ENCODE measurements around the gene CDKAL1.

The CDKAL1 gene

DNA sequence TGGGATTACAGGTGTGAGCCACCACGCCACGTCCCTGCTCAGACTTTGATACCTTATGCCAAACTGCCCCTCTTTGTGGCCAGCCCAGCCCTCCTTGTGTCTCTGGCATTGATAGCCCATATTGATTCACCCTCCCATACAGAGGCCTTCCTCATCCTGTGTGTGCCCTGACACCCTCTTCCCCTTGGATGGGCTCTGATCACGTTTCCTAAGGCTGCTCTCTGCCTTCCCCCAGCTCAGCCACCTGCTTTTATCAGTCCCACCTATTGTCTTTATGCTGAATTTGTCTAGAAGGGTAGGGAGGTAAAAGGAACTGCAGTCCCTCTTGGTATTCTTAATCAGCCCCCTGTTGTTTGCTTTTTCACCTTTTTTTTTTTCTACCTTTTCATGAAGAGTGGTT is 95.9 kb downstream of the CDKAL1 start:
- H3K36me3 ChIP-seq (replicated peaks): no peaks in the 10 kb centered on the region
- H3K27me3 ChIP-seq (replicated peaks): no peaks in the 10 kb centered on the region
- H3K27ac ChIP-seq: no peak overlapping the region
- in situ Hi-C loops (cut with HindIII; ENCODE audit: low pct_ligation_motif_present, low sequenced_read_pairs): no loop called here
- DNase-seq: no peak
- no peak overlapping the region for H3K4me3 ChIP-seq (ENCODE audit: low read depth, low read length)
- TF ChIP-seq, protein P1, sequence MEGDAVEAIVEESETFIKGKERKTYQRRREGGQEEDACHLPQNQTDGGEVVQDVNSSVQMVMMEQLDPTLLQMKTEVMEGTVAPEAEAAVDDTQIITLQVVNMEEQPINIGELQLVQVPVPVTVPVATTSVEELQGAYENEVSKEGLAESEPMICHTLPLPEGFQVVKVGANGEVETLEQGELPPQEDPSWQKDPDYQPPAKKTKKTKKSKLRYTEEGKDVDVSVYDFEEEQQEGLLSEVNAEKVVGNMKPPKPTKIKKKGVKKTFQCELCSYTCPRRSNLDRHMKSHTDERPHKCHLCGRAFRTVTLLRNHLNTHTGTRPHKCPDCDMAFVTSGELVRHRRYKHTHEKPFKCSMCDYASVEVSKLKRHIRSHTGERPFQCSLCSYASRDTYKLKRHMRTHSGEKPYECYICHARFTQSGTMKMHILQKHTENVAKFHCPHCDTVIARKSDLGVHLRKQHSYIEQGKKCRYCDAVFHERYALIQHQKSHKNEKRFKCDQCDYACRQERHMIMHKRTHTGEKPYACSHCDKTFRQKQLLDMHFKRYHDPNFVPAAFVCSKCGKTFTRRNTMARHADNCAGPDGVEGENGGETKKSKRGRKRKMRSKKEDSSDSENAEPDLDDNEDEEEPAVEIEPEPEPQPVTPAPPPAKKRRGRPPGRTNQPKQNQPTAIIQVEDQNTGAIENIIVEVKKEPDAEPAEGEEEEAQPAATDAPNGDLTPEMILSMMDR (IDR thresholded peaks at IDR 0.05; ENCODE audit: low read depth, low read length, missing control alignments): no peak

DNA sequence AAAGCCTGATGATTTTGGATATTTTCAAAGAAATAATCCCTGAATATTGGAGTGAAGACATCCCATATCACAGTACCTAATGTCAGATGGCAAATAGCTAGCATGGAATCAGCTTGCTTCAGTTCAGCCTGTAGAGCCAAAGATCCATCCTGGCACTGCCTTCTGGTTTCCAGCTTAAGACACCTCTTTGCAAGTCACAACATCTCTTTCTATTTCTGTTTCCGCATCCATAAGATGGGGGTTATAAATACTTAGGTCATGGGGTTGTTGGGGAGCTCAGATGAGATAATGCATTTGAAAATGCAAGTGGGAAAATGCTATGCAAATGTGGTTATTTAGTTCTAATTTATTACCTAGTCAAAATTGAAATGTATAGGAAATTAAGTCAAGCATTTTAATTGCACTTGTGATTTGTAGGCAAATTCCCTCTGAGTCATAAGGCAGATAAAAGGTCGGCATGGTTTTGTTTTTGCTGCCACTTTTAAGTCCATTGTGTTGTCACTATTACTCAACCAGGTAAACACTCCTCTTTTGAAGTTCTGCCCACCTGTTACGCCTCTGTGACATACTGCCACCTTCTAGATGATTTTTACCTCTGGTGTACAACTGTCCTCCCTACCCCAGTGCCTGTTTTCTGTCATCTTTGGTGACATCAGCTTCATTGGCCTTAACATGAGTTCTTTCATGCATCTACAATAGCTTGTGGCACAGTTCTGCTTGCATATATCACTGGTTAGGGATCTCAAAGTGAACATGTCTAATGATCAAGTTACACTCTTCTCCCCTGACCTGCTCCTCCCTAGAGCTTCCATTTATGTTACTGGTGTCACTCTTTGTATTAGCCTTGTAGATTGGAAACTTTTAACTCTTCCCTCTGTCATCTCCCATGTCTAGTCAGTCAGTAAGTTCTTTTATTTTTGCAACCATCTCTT is 96.6 kb downstream of the CDKAL1 start:
- in situ Hi-C loops (cut with HindIII; ENCODE audit: low pct_ligation_motif_present, low sequenced_read_pairs): no loop called here
- Histone ChIP-seq H3K4me3 (ENCODE audit: low read depth, low read length) (no peak overlapping the region), H3K36me3 (replicated peaks) (no peaks in the 10 kb centered on the region), H3K27ac (no peak overlapping the region), H3K27me3 (replicated peaks) (no peaks in the 10 kb centered on the region)
- TF ChIP-seq, protein P1 (IDR thresholded peaks at IDR 0.05; ENCODE audit: low read depth, low read length, missing control alignments): no peak
- DNase-seq: no peak

DNA sequence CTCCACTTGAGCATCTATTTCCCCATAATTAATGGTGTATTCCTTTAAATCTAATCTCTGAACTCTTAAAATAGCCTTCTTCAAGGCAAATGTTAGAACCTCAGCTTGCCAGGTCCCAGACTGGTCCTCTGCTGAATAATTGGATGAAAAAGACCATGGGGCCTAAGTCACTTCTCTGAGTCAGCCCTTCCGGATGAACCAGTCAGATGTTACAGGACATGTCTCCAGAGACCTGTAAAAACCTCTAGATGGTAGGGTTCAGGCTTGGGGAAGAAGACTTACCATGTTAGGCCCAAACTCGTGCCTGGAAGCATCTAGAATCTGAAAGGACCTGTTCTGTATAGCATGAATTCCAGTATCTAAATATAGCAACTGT is 97.3 kb downstream of the CDKAL1 start:
- H3K27me3 ChIP-seq (replicated peaks): no peaks in the 10 kb centered on the region
- no peaks in the 10 kb centered on the region for H3K36me3 ChIP-seq (replicated peaks)
- H3K27ac ChIP-seq: no peak overlapping the region
- TF ChIP-seq, protein P1 (IDR thresholded peaks at IDR 0.05; ENCODE audit: low read depth, low read length, missing control alignments): no peak
- DNase-seq: peak; percentile 36
- H3K4me3 ChIP-seq (ENCODE audit: low read depth, low read length): no peak overlapping the region
- in situ Hi-C loops (cut with HindIII; ENCODE audit: low pct_ligation_motif_present, low sequenced_read_pairs): no loop called here

DNA sequence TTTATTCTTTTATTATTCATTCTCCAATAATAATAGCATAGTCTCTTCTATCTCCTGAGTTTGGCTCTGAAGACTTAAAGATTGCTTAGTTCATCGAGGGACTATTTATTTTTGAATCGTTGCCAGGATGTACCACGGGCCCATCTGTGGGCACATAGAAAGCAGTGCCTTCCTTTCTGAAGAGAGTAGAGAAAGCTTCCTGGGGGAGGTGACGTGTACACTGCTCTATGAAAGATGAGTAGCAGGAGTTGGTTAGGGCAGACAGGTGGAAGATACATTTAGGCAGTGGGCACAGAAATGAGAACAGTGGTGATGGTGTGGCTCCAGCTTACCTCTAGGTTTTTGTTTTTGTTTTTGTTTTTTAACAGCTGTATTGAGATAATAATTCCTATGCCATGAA is 98.4 kb downstream of the CDKAL1 start:
- no peak overlapping the region for H3K27ac ChIP-seq
- no peak overlapping the region for H3K4me3 ChIP-seq (ENCODE audit: low read depth, low read length)
- DNase-seq: no peak
- TF ChIP-seq, protein P1 (IDR thresholded peaks at IDR 0.05; ENCODE audit: low read depth, low read length, missing control alignments): no peak
- no peaks in the 10 kb centered on the region for H3K27me3 ChIP-seq (replicated peaks)
- in situ Hi-C loops (cut with HindIII; ENCODE audit: low pct_ligation_motif_present, low sequenced_read_pairs): no loop called here
- H3K36me3 ChIP-seq (replicated peaks): no peaks in the 10 kb centered on the region

DNA sequence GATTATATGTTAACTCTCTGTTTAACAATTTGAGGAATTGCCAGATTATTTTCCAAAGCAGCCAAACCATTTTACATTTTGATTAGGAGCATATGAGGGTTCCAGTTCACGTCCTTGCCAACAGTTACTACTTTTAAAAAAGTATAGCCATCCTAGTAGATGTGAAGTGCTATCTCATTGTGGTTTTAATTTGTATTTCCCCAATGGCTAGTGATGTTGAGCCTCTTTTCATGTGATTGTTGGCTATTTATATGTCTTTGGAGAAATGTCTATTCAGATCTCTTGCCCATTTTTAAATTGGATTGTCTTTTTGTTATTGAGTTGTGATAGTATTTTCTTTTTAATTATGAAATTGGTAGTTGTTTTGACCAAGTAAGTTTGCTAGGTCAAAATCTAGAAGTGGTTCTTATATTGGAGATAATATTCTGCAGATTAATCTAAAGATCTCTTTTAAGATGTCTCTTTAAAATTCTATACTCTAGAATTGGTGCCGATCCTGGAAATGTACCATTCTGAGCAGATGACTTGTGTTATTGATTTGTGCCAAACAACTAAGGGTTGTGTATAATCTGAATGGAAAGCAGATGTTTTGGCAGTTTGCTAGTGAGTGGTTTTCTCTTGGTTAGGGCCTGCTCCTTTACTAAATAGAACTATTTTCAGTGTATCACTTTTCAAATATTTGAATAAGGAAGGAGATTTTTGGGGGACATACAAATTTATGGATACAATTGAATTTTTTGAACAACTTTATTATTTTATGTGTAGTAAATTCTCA is 99.5 kb downstream of the CDKAL1 start:
- Histone ChIP-seq H3K27me3 (replicated peaks) (no peaks in the 10 kb centered on the region), H3K36me3 (replicated peaks) (no peaks in the 10 kb centered on the region), H3K4me3 (ENCODE audit: low read depth, low read length) (no peak overlapping the region), H3K27ac (no peak overlapping the region)
- TF ChIP-seq, protein P1 (IDR thresholded peaks at IDR 0.05; ENCODE audit: low read depth, low read length, missing control alignments): no peak
- no peak for DNase-seq
- in situ Hi-C loops (cut with HindIII; ENCODE audit: low pct_ligation_motif_present, low sequenced_read_pairs): no loop called here

Data from brain microvascular endothelial cell (primary cell).